Measurements from ENCODE around the gene SLC23A2.
"Not testable (repeated sequence)": the region's sequence is repeated elsewhere in the genome, so short reads cannot be mapped to it uniquely, and the experiment has no call there.

SLC23A2 gene

GRCh38 chr20:5001174-5002076 lies at the start of gene SLC23A2:
Gene SLC23A2 (minus strand): TSS chr20:5001510. CDS start chr20:4932562, 68,948 bp downstream.
- peak; percentile 18 to 34 for DNase-seq

- no peak for DNase-seq
Observed at GRCh38 chr20:5046656-5047339, 45.5 kb upstream of the SLC23A2 start.

- DNase-seq, result no peak
Observed at GRCh38 chr20:5045906-5046305, 44.6 kb upstream of the SLC23A2 start.

- no peak for DNase-seq
Observed at GRCh38 chr20:5044075-5044620, 42.8 kb upstream of the SLC23A2 start.

GRCh38 chr20:5041433-5041832 lies 40.1 kb upstream of the SLC23A2 start:
- no peak for DNase-seq

GRCh38 chr20:5040345-5040744 lies 39.0 kb upstream of the SLC23A2 start:
- no peak for DNase-seq

- no peak for DNase-seq
Observed at GRCh38 chr20:5039889-5040288, 38.6 kb upstream of the SLC23A2 start.

- no peak for DNase-seq
Observed at GRCh38 chr20:5039255-5039657, 37.9 kb upstream of the SLC23A2 start.

GRCh38 chr20:5036828-5037227 lies 35.5 kb upstream of the SLC23A2 start:
- no peak for DNase-seq

- not testable (repeated sequence) for DNase-seq
Observed at GRCh38 chr20:5035518-5035917, 34.2 kb upstream of the SLC23A2 start.

- no peak for DNase-seq
Observed at GRCh38 chr20:5033566-5033965, 32.3 kb upstream of the SLC23A2 start.

- DNase-seq, result not testable (repeated sequence)
Observed at GRCh38 chr20:5031701-5032100, 30.4 kb upstream of the SLC23A2 start.

- DNase-seq, result no peak
Observed at GRCh38 chr20:5031206-5031557, 29.9 kb upstream of the SLC23A2 start.

- DNase-seq, result no peak
Observed at GRCh38 chr20:5030348-5031205, 29.3 kb upstream of the SLC23A2 start.

- not testable (repeated sequence) for DNase-seq
Observed at GRCh38 chr20:5028258-5029059, 27.1 kb upstream of the SLC23A2 start.

GRCh38 chr20:5024982-5025381 lies 23.7 kb upstream of the SLC23A2 start:
- DNase-seq, result no peak

- no peak for DNase-seq
Observed at GRCh38 chr20:5024103-5024502, 22.8 kb upstream of the SLC23A2 start.

- not testable (repeated sequence) for DNase-seq
Observed at GRCh38 chr20:5023171-5023570, 21.9 kb upstream of the SLC23A2 start.

- no peak for DNase-seq
Observed at GRCh38 chr20:5020760-5021159, 19.4 kb upstream of the SLC23A2 start.

- DNase-seq, result no peak
Observed at GRCh38 chr20:5013682-5014447, 12.6 kb upstream of the SLC23A2 start.

GRCh38 chr20:5008759-5009158 lies 7.4 kb upstream of the SLC23A2 start:
- DNase-seq, result no peak
